KOPT-K1 (cell line): ENCODE results near the gene RNASE4.
"Not testable (repeated sequence)": the region's sequence is repeated elsewhere in the genome, so short reads cannot be mapped to it uniquely, and the experiment has no call there.

Experiments
- H3K27ac ChIP-seq: fragments of 200-600 bp; sonication (generic); 2 replicates; pipeline ENCODE4 v1.5.1; 2016; ENCODE audit warnings: antibody characterized with exemption, mild to moderate bottlenecking, low read depth, low read length; ENCODE audit not compliant: poor library complexity, severe bottlenecking
- H3K36me3 ChIP-seq: fragments of 200-600 bp; sonication (generic); 2 replicates; pipeline ENCODE4 v1.5.1; 2017; ENCODE audit warnings: antibody characterized with exemption, mild to moderate bottlenecking, low read length, moderate library complexity; ENCODE audit not compliant: insufficient read depth
- H3K9me3 ChIP-seq: fragments of 200-600 bp; sonication (generic); 2 replicates; pipeline ENCODE4 v1.5.1; 2017; ENCODE audit warnings: antibody characterized with exemption, low read length, mild to moderate bottlenecking; ENCODE audit not compliant: insufficient read depth, poor library complexity, severe bottlenecking

RNASE4 gene

GRCh38 chr14:20738292-20738691, 53.9 kb downstream of the RNASE4 start:
- not testable (repeated sequence) for H3K27ac ChIP-seq, H3K9me3 ChIP-seq, H3K36me3 ChIP-seq

GRCh38 chr14:20742132-20742531, 57.8 kb downstream of the RNASE4 start:
- Histone ChIP-seq H3K36me3 (no peaks in the 10 kb centered on the region), H3K27ac (no peak overlapping the region), H3K9me3 (no peaks in the 10 kb centered on the region)

GRCh38 chr14:20743556-20743955, 59.2 kb downstream of the RNASE4 start:
- H3K27ac ChIP-seq: no peak overlapping the region
- no peaks in the 10 kb centered on the region for H3K36me3 ChIP-seq
- no peaks in the 10 kb centered on the region for H3K9me3 ChIP-seq

GRCh38 chr14:20745571-20746358, 61.4 kb downstream of the RNASE4 start, which contains the start of gene EDDM3A:
Gene EDDM3A (plus strand): TSS chr14:20745887. CDS start chr14:20747581, 1,694 bp downstream.
- Histone ChIP-seq H3K27ac (no peak within 1 kb of the TSS), H3K9me3 (no peaks in the 10 kb centered on the region), H3K36me3 (no peaks in the 10 kb centered on the region)

GRCh38 chr14:20746566-20746965, 62.2 kb downstream of the RNASE4 start:
- Histone ChIP-seq H3K36me3 (no peaks in the 10 kb centered on the region), H3K9me3 (no peaks in the 10 kb centered on the region), H3K27ac (no peak overlapping the region)

- Histone ChIP-seq H3K27ac (no peak overlapping the region), H3K9me3 (peaks cover 13% of the 10 kb centered on the region), H3K36me3 (no peaks in the 10 kb centered on the region)
These were observed 64.1 kb downstream of the RNASE4 start for GRCh38 chr14:20748439-20748838.

GRCh38 chr14:20750194-20750593, 65.8 kb downstream of the RNASE4 start:
- no peak overlapping the region for H3K27ac ChIP-seq
- H3K36me3 ChIP-seq: no peaks in the 10 kb centered on the region
- H3K9me3 ChIP-seq: peaks cover 13% of the 10 kb centered on the region
